ENCODE measurements around the gene TGFB1I1.
"Not testable (repeated sequence)": the region's sequence is repeated elsewhere in the genome, so short reads cannot be mapped to it uniquely, and the experiment has no call there.

Gene TGFB1I1

DNA sequence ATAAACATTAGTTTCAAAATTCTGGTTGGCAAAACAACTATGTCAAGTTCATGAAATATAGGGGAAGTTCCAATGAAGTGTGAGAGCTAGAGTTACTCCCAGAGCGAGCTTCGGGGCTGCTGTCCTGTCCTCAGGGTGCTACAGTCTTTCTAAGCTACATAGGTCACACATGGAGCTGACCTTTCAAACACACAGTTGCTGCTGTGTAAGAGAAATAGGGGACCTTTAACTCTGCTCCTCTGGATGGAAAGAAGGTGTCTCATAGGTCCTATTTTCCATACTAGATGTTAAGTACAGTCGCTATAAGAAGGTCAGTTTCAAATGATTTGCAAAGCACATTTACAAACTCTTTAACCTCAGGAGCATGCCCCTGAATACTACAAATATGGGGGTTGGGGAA, 49.4 kb downstream of the TGFB1I1 start:
- TF ChIP-seq CTCF (conservative IDR thresholded peaks at IDR 0.05; ENCODE audit: low read depth, low read length) = no peak
- no peak overlapping the region for H3K4me3 ChIP-seq (ENCODE audit: low read length)
- no peak for DNase-seq (ENCODE audit: low read depth)

DNA sequence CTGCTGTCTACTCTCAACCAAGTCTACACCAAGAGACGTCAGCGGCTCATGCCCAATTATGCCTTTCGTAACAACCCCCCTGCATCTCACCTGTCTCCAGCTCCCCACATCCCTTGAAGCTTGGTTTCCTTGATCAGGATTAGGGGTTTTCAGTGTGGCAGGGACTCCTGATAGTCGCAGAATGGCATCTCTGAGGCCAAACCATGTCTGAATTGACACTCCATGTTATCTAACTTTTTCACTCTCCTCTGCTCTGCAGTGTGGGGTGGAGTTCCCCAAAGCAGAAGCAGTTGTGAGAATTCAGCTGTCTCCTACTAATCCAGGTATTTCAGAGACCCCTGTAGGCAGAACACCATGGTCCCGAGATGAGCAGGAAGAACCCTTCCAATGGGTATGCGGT, 50.1 kb downstream of the TGFB1I1 start:
- H3K4me3 ChIP-seq (ENCODE audit: low read length) = no peak overlapping the region
- DNase-seq (ENCODE audit: low read depth) = no peak
- no peak for TF ChIP-seq CTCF (conservative IDR thresholded peaks at IDR 0.05; ENCODE audit: low read depth, low read length)

DNA sequence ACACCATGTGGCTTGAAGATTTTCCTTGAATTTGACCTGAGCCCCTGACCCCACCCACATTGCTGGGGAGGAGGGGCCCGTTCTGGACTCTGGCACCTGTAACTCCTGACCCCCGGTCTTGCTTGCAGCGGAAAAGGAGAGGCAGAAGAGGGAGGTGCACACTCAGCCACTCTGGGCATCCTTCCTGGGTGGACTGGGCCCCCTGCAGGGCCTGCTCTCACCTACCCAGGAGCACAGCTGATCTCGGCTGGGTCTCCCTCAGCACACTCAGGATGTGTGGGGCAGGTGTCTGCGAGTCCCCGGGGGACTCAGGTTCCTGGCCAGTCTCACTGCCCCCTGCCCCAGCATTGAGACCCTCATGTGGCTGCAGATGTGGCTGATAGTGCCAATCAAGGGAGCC, 51.8 kb downstream of the TGFB1I1 start:
- H3K4me3 ChIP-seq (ENCODE audit: low read length); DNase-seq (ENCODE audit: low read depth): not testable (repeated sequence)

DNA sequence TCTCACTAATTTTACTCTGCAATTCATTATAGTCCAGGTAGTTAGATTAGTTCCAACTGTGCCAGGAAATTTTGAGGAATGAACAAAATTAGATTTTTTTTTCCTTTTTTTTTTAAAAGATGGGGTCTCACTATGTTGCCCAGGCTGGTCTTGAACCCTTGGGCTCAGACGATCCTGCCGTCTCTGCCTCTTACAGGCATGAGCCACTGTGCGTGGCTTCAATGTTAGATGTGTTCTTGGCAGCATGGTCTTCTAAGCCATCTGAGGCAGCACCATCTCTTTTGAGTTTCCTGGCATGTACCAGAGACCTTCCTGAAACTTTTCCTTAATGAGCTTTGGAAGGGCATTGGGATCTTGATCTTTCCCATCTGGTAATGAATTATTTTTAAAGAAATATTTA, 53.2 kb downstream of the TGFB1I1 start:
- no peak for DNase-seq (ENCODE audit: low read depth)
- TF ChIP-seq CTCF (conservative IDR thresholded peaks at IDR 0.05; ENCODE audit: low read depth, low read length) = no peak

More for the DNA sequence above, 53.2 kb downstream of the TGFB1I1 start:
- H3K4me3 ChIP-seq (ENCODE audit: low read length) = no peak overlapping the region

All from retinal pigment epithelial cell (primary cell).